ENCODE results near the gene LRRC52. TPM values are rescaled to one million over a fixed set of nuclear protein-coding genes. Genes with fewer than 3 reads are reported as not detected.

The LRRC52 gene, protein sequence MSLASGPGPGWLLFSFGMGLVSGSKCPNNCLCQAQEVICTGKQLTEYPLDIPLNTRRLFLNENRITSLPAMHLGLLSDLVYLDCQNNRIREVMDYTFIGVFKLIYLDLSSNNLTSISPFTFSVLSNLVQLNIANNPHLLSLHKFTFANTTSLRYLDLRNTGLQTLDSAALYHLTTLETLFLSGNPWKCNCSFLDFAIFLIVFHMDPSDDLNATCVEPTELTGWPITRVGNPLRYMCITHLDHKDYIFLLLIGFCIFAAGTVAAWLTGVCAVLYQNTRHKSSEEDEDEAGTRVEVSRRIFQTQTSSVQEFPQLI
- total RNA-seq, result not detected

DNA sequence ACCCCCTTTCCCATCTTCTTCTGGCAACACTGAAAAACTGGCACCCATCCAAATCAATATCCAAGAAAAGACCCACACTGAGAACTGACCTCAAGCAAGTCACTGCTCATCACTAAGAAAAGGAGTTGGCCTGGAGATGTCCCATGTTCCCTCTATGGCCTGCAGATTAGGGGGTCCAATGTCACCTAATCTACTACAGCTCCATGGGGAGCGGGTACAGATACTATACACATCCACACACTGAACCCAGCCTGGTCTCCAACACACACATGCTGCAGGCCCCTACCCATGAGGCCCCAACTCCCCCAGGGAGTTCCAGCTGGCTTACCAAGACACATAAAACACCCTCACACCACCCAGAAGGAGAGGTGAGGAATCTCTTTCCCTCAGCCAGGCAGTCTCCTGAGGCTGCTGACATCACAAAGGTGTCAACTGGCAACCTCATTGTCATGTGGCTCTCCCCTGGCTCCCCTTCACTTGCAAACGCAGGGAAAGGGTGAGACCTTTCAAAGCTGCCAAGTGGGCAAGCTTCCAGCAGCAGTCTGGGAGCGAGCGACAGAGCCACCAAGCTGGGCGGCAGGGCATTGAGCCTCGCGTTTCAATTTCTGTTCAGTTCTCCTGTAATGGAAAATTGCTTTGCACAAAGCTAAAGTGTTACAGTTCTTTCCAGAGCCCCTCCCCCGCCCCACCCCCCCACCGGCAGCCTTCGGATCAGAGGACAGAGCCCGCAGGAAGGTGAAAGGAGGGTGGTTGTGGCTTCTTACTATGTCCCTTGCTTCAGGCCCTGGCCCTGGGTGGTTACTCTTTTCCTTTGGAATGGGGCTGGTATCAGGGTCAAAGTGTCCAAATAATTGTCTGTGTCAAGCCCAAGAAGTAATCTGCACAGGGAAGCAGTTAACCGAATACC lies at the start of gene LRRC52:
Gene LRRC52 (plus strand): TSS at position 469 of the 907 bp plus-strand sequence. CDS start 297 bp downstream, at position 766.
- TF ChIP-seq, protein P1, sequence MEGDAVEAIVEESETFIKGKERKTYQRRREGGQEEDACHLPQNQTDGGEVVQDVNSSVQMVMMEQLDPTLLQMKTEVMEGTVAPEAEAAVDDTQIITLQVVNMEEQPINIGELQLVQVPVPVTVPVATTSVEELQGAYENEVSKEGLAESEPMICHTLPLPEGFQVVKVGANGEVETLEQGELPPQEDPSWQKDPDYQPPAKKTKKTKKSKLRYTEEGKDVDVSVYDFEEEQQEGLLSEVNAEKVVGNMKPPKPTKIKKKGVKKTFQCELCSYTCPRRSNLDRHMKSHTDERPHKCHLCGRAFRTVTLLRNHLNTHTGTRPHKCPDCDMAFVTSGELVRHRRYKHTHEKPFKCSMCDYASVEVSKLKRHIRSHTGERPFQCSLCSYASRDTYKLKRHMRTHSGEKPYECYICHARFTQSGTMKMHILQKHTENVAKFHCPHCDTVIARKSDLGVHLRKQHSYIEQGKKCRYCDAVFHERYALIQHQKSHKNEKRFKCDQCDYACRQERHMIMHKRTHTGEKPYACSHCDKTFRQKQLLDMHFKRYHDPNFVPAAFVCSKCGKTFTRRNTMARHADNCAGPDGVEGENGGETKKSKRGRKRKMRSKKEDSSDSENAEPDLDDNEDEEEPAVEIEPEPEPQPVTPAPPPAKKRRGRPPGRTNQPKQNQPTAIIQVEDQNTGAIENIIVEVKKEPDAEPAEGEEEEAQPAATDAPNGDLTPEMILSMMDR (IDR thresholded peaks at IDR 0.05), result no peak
- Histone ChIP-seq H3K4me1 (no peaks in the 10 kb centered on the region), H3K27ac (no peak within 1 kb of the TSS), H3K9ac (ENCODE audit: low read depth in 2 of 2, low read length in 2 of 2) (no peak within 1 kb of the TSS), H3K9me3 (no peaks in the 10 kb centered on the region), H3K36me3 (no peaks in the 10 kb centered on the region), H3K27me3 (no peaks in the 10 kb centered on the region), H3K4me3 (no peak within 1 kb of the TSS)
- no peak for DNase-seq
- intact Hi-C loops (cut with DNase I), result no loop called here

DNA sequence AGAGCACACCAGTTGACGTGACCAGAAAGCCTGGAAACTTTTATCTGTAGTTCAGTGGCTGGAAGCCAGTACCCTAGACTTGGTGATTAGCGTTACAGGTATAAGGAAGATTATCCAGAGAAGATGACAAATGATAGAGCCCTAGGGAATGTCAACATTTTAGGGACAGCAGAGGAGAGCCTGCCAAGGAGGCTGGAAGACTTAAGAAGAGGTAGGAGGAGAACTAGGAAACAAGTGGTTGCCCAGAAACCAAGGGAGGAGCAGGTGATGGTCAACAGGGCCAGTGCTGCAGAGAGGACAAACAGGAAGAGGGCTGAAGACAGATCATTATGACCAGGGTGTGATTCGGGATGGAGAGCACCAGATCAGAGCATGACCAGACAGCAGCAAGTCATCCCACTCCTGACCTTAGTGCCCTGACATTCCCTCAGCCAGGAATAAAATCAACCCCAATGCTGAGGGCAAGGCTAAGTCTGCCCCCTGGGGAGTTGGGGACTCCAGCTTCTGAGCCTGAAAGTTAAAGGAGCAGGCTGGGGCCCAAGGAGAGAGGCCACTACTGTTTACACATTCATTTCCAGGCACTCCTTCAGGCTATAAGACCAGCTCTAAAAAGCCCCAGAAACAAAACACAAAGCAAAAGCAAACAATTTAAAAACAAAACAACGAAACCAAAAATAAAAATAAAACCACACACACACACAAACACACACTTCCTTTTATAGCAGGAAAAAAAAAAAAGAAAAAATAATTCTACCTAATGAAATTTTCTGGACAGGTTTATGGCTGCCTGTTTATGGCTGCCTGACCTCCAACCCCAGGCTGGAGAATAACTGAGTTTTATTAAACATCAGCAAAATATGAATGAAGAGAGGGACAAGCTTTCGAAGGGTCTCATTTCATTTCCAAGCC lies 48.6 kb upstream of the LRRC52 start:
- H3K36me3 ChIP-seq, result no peaks in the 10 kb centered on the region
- no peak overlapping the region for H3K27ac ChIP-seq
- H3K4me1 ChIP-seq, result no peaks in the 10 kb centered on the region
- no peak for DNase-seq
- intact Hi-C loops (cut with DNase I), result no loop called here
- TF ChIP-seq, protein P1 (IDR thresholded peaks at IDR 0.05), result no peak
- H3K9me3 ChIP-seq, result no peaks in the 10 kb centered on the region
- no peak overlapping the region for H3K9ac ChIP-seq (ENCODE audit: low read depth in 2 of 2, low read length in 2 of 2)
- H3K27me3 ChIP-seq, result no peaks in the 10 kb centered on the region
- H3K4me3 ChIP-seq, result no peak overlapping the region

DNA sequence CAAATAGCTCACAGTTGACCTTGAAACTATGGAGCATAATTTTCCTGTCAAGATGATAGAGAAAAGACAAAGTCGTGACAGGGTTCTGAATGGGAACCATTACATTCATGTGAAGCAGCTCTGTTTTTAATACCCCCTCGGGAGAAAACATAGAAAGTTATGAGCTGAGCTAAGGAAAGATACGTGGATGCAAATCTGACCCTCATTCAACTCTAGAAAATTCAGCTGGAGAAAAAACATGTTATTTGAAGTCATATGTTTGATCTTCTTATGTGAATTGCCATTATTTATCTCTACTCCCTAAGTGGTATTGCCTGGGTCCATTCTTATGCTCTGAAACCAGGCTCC lies 48.0 kb upstream of the LRRC52 start:
- TF ChIP-seq, protein P1 (IDR thresholded peaks at IDR 0.05), result no peak
- Histone ChIP-seq H3K9me3 (no peaks in the 10 kb centered on the region), H3K4me1 (no peaks in the 10 kb centered on the region), H3K27me3 (no peaks in the 10 kb centered on the region), H3K27ac (no peak overlapping the region), H3K9ac (ENCODE audit: low read depth in 2 of 2, low read length in 2 of 2) (no peak overlapping the region), H3K36me3 (no peaks in the 10 kb centered on the region), H3K4me3 (no peak overlapping the region)
- intact Hi-C loops (cut with DNase I), result no loop called here
- DNase-seq, result no peak

DNA sequence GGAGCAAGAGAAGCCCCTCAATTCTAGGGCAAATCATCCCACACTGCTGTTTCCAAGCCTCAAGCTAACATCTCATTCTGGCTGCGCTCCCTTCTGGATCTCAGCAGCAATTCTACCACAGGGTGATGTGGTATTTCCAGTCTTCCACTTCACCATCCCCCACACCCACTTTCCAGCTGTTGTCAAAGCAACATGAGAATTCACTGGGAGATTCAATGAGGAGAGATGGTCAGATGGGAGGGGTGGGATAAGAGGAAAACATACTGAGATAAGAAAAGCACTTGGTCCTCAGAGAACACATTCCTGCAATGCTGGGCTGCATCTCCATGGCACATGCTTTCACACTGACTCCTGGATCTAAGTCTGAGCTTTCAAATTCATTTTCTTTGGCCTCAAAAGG lies 47.3 kb upstream of the LRRC52 start:
- TF ChIP-seq, protein P1 (IDR thresholded peaks at IDR 0.05), result no peak
- H3K27ac ChIP-seq, result no peak overlapping the region
- DNase-seq, result no peak
- H3K9me3 ChIP-seq, result no peaks in the 10 kb centered on the region
- H3K9ac ChIP-seq (ENCODE audit: low read depth in 2 of 2, low read length in 2 of 2), result no peak overlapping the region
- H3K27me3 ChIP-seq, result no peaks in the 10 kb centered on the region
- intact Hi-C loops (cut with DNase I), result no loop called here
- no peak overlapping the region for H3K4me3 ChIP-seq
- no peaks in the 10 kb centered on the region for H3K36me3 ChIP-seq
- no peaks in the 10 kb centered on the region for H3K4me1 ChIP-seq
